Gastroesophageal sphincter (tissue), 4 donors: ENCODE results near the gene ARHGEF3. TPM values are rescaled to one million over a fixed set of nuclear protein-coding genes. Genes with fewer than 3 reads are reported as not detected.

Experiments
- ATAC-seq: fragments of 150-250 bp; one replicate; pipeline ENCODE4 v1.9.1; 2016; ENCODE audit warnings: mild to moderate bottlenecking, moderate library complexity
- H3K27ac ChIP-seq, 4 donors: fragments of 200-600 bp; sonication (generic) in 3 of 4; 1 replicate in 3 of 4; 2 replicates in 1 of 4; pipeline ENCODE4 v1.5.1; 2016 to 2019
- H3K27me3 ChIP-seq: fragments of 200-600 bp; sonication (generic); one replicate; pipeline ENCODE4 v1.5.1; 2019
- H3K36me3 ChIP-seq, 2 donors: fragments of 200-600 bp; sonication (generic); one replicate each; pipeline ENCODE4 v1.5.1; 2019; ENCODE audit warnings: control low read depth in 1 of 2
- H3K4me1 ChIP-seq, 3 donors: fragments of 200-600 bp; sonication (generic); 1 replicate in 2 of 3; 2 replicates in 1 of 3; pipeline ENCODE4 v1.5.1; 2016 to 2019; ENCODE audit warnings: control low read depth in 2 of 3
- H3K4me3 ChIP-seq, 2 donors: fragments of 200-600 bp; sonication (generic); one replicate each; pipeline ENCODE4 v1.5.1; 2019; ENCODE audit warnings: mild to moderate bottlenecking in 1 of 2, moderate library complexity in 1 of 2
- H3K9me3 ChIP-seq, 3 donors: fragments of 200-600 bp; sonication (generic); one replicate each; pipeline ENCODE4 v1.5.1; 2017 to 2019; ENCODE audit warnings: control low read depth in 2 of 3
- CTCF ChIP-seq, 4 experiments: fragments of 200-600 bp in 2 of 4; fragments of 450-650 bp in 2 of 4; sonication (generic) in 1 of 4; IDR thresholded peaks; one replicate each; pipeline ENCODE4 v1.5.1; 2017 to 2019; ENCODE audit warnings: antibody characterized with exemption in 4 of 4, mild to moderate bottlenecking in 2 of 4, moderate library complexity in 2 of 4
- EP300 ChIP-seq: sonication (generic); formaldehyde crosslinking; IDR thresholded peaks from one replicate; pipeline ENCODE4 v1.6.1; 2017; ENCODE audit warnings: antibody characterized with exemption, mild to moderate bottlenecking
- POLR2A ChIP-seq, 2 donors: fragments of 450-650 bp; IDR thresholded peaks; one replicate each; pipeline ENCODE4 v1.6.1; 2017; ENCODE audit warnings: antibody characterized with exemption in 2 of 2, mild to moderate bottlenecking in 2 of 2, moderate library complexity in 1 of 2
- POLR2AphosphoS5 ChIP-seq: sonication (generic); formaldehyde crosslinking; IDR thresholded peaks from one replicate; pipeline ENCODE4 v1.6.1; 2017; ENCODE audit warnings: antibody characterized with exemption
- WGBS, 2 donors: methylation state at CpG; one replicate each; pipeline ENCODE4 v1.1.5; 2018; ENCODE audit warnings: low coverage in 1 of 2; 5-methylcytosine and 5-hydroxymethylcytosine counted together
- total RNA-seq, 4 donors: library from RNA; depleted of rRNA; stranded (reverse); fragments of >200 nt; gene quantifications; one replicate each; pipeline ENCODE4 v1.1.0, GENCODE V29; 2016

Gene ARHGEF3
- total RNA-seq, 4 donors from 2014 or later, result 10.1 to 21.6 (median 10.5) TPM

GRCh38 chr3:56796202-56796601 is 5.5 kb downstream of the ARHGEF3 start:
- no peaks in the 10 kb centered on the region for H3K9me3 ChIP-seq
- ATAC-seq, result no peak
- H3K4me3 ChIP-seq, result no peak overlapping the region
- TF ChIP-seq CTCF (IDR thresholded peaks at IDR 0.05) (no peak), EP300 (no peak), POLR2A (IDR thresholded peaks at IDR 0.05) (no peak), POLR2AphosphoS5 (no peak)
- H3K36me3 ChIP-seq, result no peaks in the 10 kb centered on the region
- WGBS, 2 donors, result 71 to 82% methylated on average over 6 of the region's 6 CpGs
- H3K4me1 ChIP-seq, result peaks cover 0 to 59% (median 10%) of the 10 kb centered on the region in 3 donors
- no peak overlapping the region for H3K27ac ChIP-seq
- no peaks in the 10 kb centered on the region for H3K27me3 ChIP-seq

DNA sequence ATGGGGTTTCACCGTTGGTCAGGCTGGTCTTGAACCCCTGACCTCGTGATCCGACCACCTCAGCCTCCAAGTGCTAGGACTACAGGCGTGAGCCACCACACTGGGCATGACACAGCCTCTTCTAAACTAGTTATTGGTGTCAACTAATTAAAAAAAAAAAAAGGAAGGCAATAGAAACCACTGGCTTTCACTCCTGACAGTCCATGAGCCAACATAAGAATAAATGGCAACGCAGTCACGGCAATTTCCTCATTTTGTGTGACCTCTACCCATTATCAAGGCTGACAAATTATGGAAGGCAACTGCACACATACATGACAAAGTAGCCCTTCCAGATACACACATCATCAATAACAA is 5.9 kb downstream of the ARHGEF3 start:
- H3K4me3 ChIP-seq, result no peak overlapping the region
- no peaks in the 10 kb centered on the region for H3K9me3 ChIP-seq
- whole genome bisulfite sequencing, 2 donors, result 63 to 74% methylated on average over 3 to 6 of the region's 6 CpGs
- TF ChIP-seq CTCF (IDR thresholded peaks at IDR 0.05) (no peak), EP300 (no peak), POLR2AphosphoS5 (no peak), POLR2A (IDR thresholded peaks at IDR 0.05) (no peak)
- peaks cover 0 to 55% (median 6%) of the 10 kb centered on the region in 3 donors for H3K4me1 ChIP-seq
- no peaks in the 10 kb centered on the region for H3K27me3 ChIP-seq
- peak overlapping the region in 1 of 4 donors; percentile 24 for H3K27ac ChIP-seq
- no peaks in the 10 kb centered on the region for H3K36me3 ChIP-seq
- ATAC-seq, result no peak

- Histone ChIP-seq H3K36me3 (no peaks in the 10 kb centered on the region), H3K27ac (peak overlapping the region in 2 of 4 donors; percentile 5 to 24), H3K27me3 (no peaks in the 10 kb centered on the region), H3K9me3 (no peaks in the 10 kb centered on the region), H3K4me3 (no peak overlapping the region), H3K4me1 (peaks cover 0 to 52% (median 2%) of the 10 kb centered on the region in 3 donors)
- TF ChIP-seq EP300 (no peak), POLR2AphosphoS5 (no peak), CTCF (IDR thresholded peaks at IDR 0.05) (no peak), POLR2A (IDR thresholded peaks at IDR 0.05) (no peak)
- ATAC-seq, result peak; percentile 41
- WGBS, 2 donors, result 73 to 86% methylated on average over 3 to 4 of the region's 7 CpGs
Measured at GRCh38 chr3:56795097-56795828, 6.5 kb downstream of the ARHGEF3 start.

GRCh38 chr3:56792193-56792592 is 9.6 kb downstream of the ARHGEF3 start:
- 73 to 89% methylated on average over 1 of the region's 1 CpG for WGBS, 2 donors
- Histone ChIP-seq H3K4me1 (peaks cover 3 to 53% (median 9%) of the 10 kb centered on the region in 3 donors), H3K36me3 (no peaks in the 10 kb centered on the region), H3K4me3 (no peak overlapping the region), H3K27me3 (no peaks in the 10 kb centered on the region), H3K27ac (no peak overlapping the region), H3K9me3 (no peaks in the 10 kb centered on the region)
- TF ChIP-seq EP300 (no peak), CTCF (IDR thresholded peaks at IDR 0.05) (no peak), POLR2A (IDR thresholded peaks at IDR 0.05) (no peak), POLR2AphosphoS5 (no peak)
- no peak for ATAC-seq
